IMR-90 (cell line): Measurements from ENCODE around the gene MYRFL. TPM values are rescaled to one million over a fixed set of nuclear protein-coding genes. Genes with fewer than 3 reads are reported as not detected.

ENCODE experiments used
- ATAC-seq: fragments of 200-7000 bp; cut with Tn5 transposase; 2 replicates; pipeline ENCODE4 v1.9.1; 2020; ENCODE audit warnings: low read depth, mild to moderate bottlenecking, moderate library complexity
- BruUV-seq: library from RNA; stranded (reverse); fragments of 400-500 nt; replicated peaks from 2 replicates; lab custom pipeline; 2021; lab: Mats Ljungman, UMichigan
- CTCF ChIA-PET: fragments of 300-600 bp; formaldehyde crosslinking; extraction: SDS; loops from one replicate; lab custom pipeline; 2021; ENCODE audit warnings: antibody characterized with exemption; lab: Yijun Ruan, JAX
- POLR2A ChIA-PET: fragments of 300-600 bp; sonication (Branson Sonifier 250); formaldehyde crosslinking; loops from one replicate; lab custom pipeline; 2022; ENCODE audit warnings: antibody characterized with exemption; ENCODE audit not compliant: unreplicated experiment; lab: Charles Lee
- DNase-seq: peaks from one replicate; pipeline ENCODE4 v3.0.0; 2013
- H2AFZ ChIP-seq: replicated peaks from 2 replicates; pipeline ENCODE3; 2013; ENCODE audit warnings: low read length, mild to moderate bottlenecking; ENCODE audit not compliant: poor library complexity
- H2AK5ac ChIP-seq: 2 replicates; pipeline ENCODE4 v1.6.1; 2013; ENCODE audit warnings: low read depth, low read length, inconsistent platforms
- H2AK9ac ChIP-seq: replicated peaks from 2 replicates; pipeline ENCODE3; 2013; ENCODE audit warnings: mild to moderate bottlenecking, low read depth, low read length, moderate library complexity; ENCODE audit not compliant: poor library complexity
- H2BK120ac ChIP-seq: 2 replicates; pipeline ENCODE4 v1.6.1; 2013; ENCODE audit warnings: low read depth, low read length, inconsistent platforms
- H2BK15ac ChIP-seq: 3 replicates; pipeline ENCODE4 v1.6.1; 2013; ENCODE audit warnings: low read depth, low read length, inconsistent platforms
- H2BK20ac ChIP-seq: 2 replicates; pipeline ENCODE4 v1.6.1; 2013; ENCODE audit warnings: low read depth, mild to moderate bottlenecking, inconsistent platforms, low read length, moderate library complexity
- H2BK5ac ChIP-seq: 2 replicates; pipeline ENCODE4 v1.6.1; 2013; ENCODE audit warnings: mild to moderate bottlenecking, low read depth, low read length, inconsistent platforms; ENCODE audit not compliant: poor library complexity, severe bottlenecking
- H3K14ac ChIP-seq: replicated peaks from 2 replicates; pipeline ENCODE4 v1.6.1; 2013; ENCODE audit warnings: low read depth, low read length, inconsistent platforms
- H3K18ac ChIP-seq: 2 replicates; pipeline ENCODE4 v1.6.1; 2013; ENCODE audit warnings: low read depth, low read length, control low read depth
- H3K23ac ChIP-seq: 2 replicates; pipeline ENCODE4 v1.6.1; 2013; ENCODE audit warnings: low read depth, low read length, inconsistent platforms
- H3K27ac ChIP-seq: 2 replicates; pipeline ENCODE4 v1.5.1; 2013; ENCODE audit warnings: mild to moderate bottlenecking, control low read depth, low read length; ENCODE audit not compliant: insufficient read depth
- H3K27me3 ChIP-seq: 2 replicates; pipeline ENCODE4 v1.6.1; 2013; ENCODE audit warnings: low read length; ENCODE audit not compliant: control insufficient read depth, insufficient read depth
- H3K36me3 ChIP-seq: 2 replicates; pipeline ENCODE4 v1.6.1; 2013; ENCODE audit warnings: low read length, mixed read lengths; ENCODE audit not compliant: control insufficient read depth, insufficient read depth
- H3K4ac ChIP-seq: 2 replicates; pipeline ENCODE4 v1.6.1; 2013; ENCODE audit warnings: low read depth, low read length, inconsistent platforms
- H3K4me1 ChIP-seq: 2 replicates; pipeline ENCODE4 v1.6.1; 2013; ENCODE audit warnings: low read length, mixed read lengths; ENCODE audit not compliant: control insufficient read depth, insufficient read depth
- H3K4me2 ChIP-seq: 2 replicates; pipeline ENCODE4 v1.6.1; 2013; ENCODE audit warnings: low read depth, mild to moderate bottlenecking, control low read depth, low read length, moderate library complexity
- H3K4me3 ChIP-seq: 2 replicates; pipeline ENCODE4 v1.5.1; 2013; ENCODE audit warnings: low read depth, mild to moderate bottlenecking, control low read depth, low read length, moderate library complexity; ENCODE audit not compliant: insufficient read depth
- H3K56ac ChIP-seq: 2 replicates; pipeline ENCODE4 v1.6.1; 2013; ENCODE audit warnings: low read length, inconsistent platforms; ENCODE audit not compliant: insufficient read depth; ENCODE audit errors: extremely low read depth
- H3K79me1 ChIP-seq, 2 experiments: 2 replicates each; pipeline ENCODE4 v1.6.1; 2013; ENCODE audit warnings: low read length in 2 of 2, inconsistent platforms in 1 of 2, low read depth in 1 of 2
- H3K9ac ChIP-seq: 2 replicates; pipeline ENCODE4 v1.6.1; 2013; ENCODE audit warnings: low read depth, low read length, control low read depth
- H3K9me1 ChIP-seq: 2 replicates; pipeline ENCODE4 v1.6.1; 2013; ENCODE audit warnings: low read length, inconsistent platforms; ENCODE audit not compliant: insufficient read depth
- H3K9me3 ChIP-seq: 2 replicates; pipeline ENCODE4 v1.6.1; 2013; ENCODE audit warnings: low read length; ENCODE audit not compliant: control insufficient read depth, insufficient read depth
- H4K20me1 ChIP-seq: 2 replicates; pipeline ENCODE4 v1.6.1; 2013; ENCODE audit warnings: low read length, inconsistent platforms; ENCODE audit not compliant: insufficient read depth
- H4K5ac ChIP-seq: 2 replicates; pipeline ENCODE4 v1.6.1; 2013; ENCODE audit warnings: mild to moderate bottlenecking, low read depth, low read length, control low read depth
- H4K8ac ChIP-seq, 2 experiments: 2 replicates each; pipeline ENCODE4 v1.6.1; 2013; ENCODE audit warnings: low read depth in 2 of 2, low read length in 2 of 2, control low read depth in 1 of 2, inconsistent platforms in 1 of 2
- H4K91ac ChIP-seq: 2 replicates; pipeline ENCODE4 v1.6.1; 2013; ENCODE audit warnings: low read depth, low read length, inconsistent platforms; ENCODE audit not compliant: insufficient read depth
- MXI1 ChIP-seq: IDR thresholded peaks from 2 replicates; pipeline ENCODE4 v1.6.1; 2012; ENCODE audit warnings: low read depth, mild to moderate bottlenecking, low read length, moderate library complexity, borderline replicate concordance
- NFE2L2 ChIP-seq: fragments of 150-350 bp; IDR thresholded peaks from 2 replicates; pipeline ENCODE4 v1.6.1; 2016; ENCODE audit warnings: low read depth, mild to moderate bottlenecking, low read length
- WGBS, 2 experiments: methylation state at CpG; one replicate each; pipeline versions ENCODE4 v1.1.5 to v1.1.7; 2013; ENCODE audit warnings: missing lambda C conversion rate in 2 of 2; ENCODE audit not compliant: insufficient read length in 1 of 2; ENCODE audit errors: extremely low coverage in 2 of 2; 5-methylcytosine and 5-hydroxymethylcytosine counted together
- dilution Hi-C: fragments of 300-500 bp; cut with HindIII; formaldehyde crosslinking; loops from one replicate; pipeline ENCODE4 v1.14.3; 2018; ENCODE audit warnings: low sequenced_read_pairs; ENCODE audit not compliant: unreplicated experiment
- in situ Hi-C: fragments of 300-500 bp; cut with MboI; formaldehyde crosslinking; loops from 3 replicates; pipeline ENCODE4 v1.14.3; 2019; ENCODE audit warnings: low sequenced_read_pairs, inconsistent platforms, mixed read lengths
- intact Hi-C: fragments of 100-400 bp; cut with micrococcal nuclease; formaldehyde crosslinking; loops from 2 replicates; pipeline ENCODE4 v1.10.0; 2022
- polyA plus RNA-seq, 3 experiments: library from polyadenylated mRNA; depleted of rRNA; stranded (reverse); fragments of >200 nt; gene quantifications; 2 replicates each; pipeline ENCODE4 v1.2.3, GENCODE V29; 2012; ENCODE audit warnings: low replicate concordance in 1 of 3
- total RNA-seq: library from RNA; depleted of rRNA; stranded (reverse); fragments of >200 nt; gene quantifications from 2 replicates; pipeline ENCODE4 v1.2.3, GENCODE V29; 2012

The MYRFL gene
- total and polyA plus RNA-seq, 2 of the 4 experiments (the other 2 are of a cell fraction) = not detected

DNA sequence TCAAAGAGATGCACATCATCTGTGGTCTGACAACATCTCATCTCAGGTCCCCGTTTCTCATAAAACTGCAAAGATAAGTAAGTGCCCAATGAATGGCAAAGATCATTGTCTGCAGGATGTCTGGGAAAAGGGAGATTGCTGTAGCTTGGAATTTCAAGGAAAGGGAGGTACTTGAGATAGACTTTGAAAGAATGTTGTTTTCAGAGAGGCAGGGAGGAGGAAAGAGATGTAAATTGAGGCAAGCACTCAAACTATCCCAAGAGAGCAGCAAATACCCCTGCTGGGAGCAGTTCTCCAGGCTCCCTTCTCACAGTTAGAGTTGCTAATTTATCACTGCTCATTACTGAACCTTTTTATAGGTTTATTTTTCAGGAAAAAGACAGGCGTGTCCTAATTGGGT is 107.1 kb downstream of the MYRFL start:
- H3K18ac ChIP-seq = no peak overlapping the region
- H3K4ac ChIP-seq = no peak overlapping the region
- intact Hi-C loops = no loop called here
- no peaks in the 10 kb centered on the region for H3K79me1 ChIP-seq
- dilution Hi-C loops = no loop called here
- no CpG with 5 or more reads among the region's 2 CpGs for WGBS, 2 experiments
- H2BK15ac ChIP-seq = no peak overlapping the region
- H3K27ac ChIP-seq = no peak overlapping the region
- H3K4me2 ChIP-seq = no peak overlapping the region
- H3K27me3 ChIP-seq = no peaks in the 10 kb centered on the region
- no TSS peak for BruUV-seq
- H4K91ac ChIP-seq = no peak overlapping the region
- POLR2A ChIA-PET = no interaction called here
- no peak for TF ChIP-seq NFE2L2
- TF ChIP-seq MXI1 = no peak
- no peak overlapping the region for H2AK9ac ChIP-seq
- H3K9me3 ChIP-seq = no peaks in the 10 kb centered on the region
- DNase-seq (no peak), ATAC-seq (no peak)
- no peaks in the 10 kb centered on the region for H4K20me1 ChIP-seq
- no peak overlapping the region for H2AK5ac ChIP-seq
- H2BK20ac ChIP-seq = no peak overlapping the region
- no peak overlapping the region for H4K8ac ChIP-seq
- CTCF ChIA-PET = no interaction called here
- H4K5ac ChIP-seq = no peak overlapping the region
- H3K9ac ChIP-seq = no peak overlapping the region
- no peak overlapping the region for H3K56ac ChIP-seq
- H3K36me3 ChIP-seq = no peaks in the 10 kb centered on the region
- no peak overlapping the region for H3K4me3 ChIP-seq
- H2BK120ac ChIP-seq = no peak overlapping the region
- H3K23ac ChIP-seq = no peak overlapping the region
- no peak overlapping the region for H2AFZ ChIP-seq
- H2BK5ac ChIP-seq = no peak overlapping the region
- no peaks in the 10 kb centered on the region for H3K9me1 ChIP-seq
- in situ Hi-C loops = no loop called here
- H3K14ac ChIP-seq = no peak overlapping the region
- H3K4me1 ChIP-seq = no peaks in the 10 kb centered on the region
